Measurements from ENCODE around the gene EXOC2. TPM values are rescaled to one million over a fixed set of nuclear protein-coding genes. Genes with fewer than 3 reads are reported as not detected.

Gene EXOC2
- total RNA-seq, 2 experiments from 2014 or later: 34.5 to 34.9 TPM

- no peaks in the 10 kb centered on the region for H3K9me3 Mint-ChIP-seq (ENCODE audit: insufficient read depth)
- CTCF ChIA-PET: interaction anchor here (1.0 to 1.4 kb wide), 3 partner anchors 10 to 72 kb away, joined by 3 to 4 read pairs (median 4); no protein-coding TSS in a partner anchor
- no peak overlapping the region for H3K27ac Mint-ChIP-seq
- peaks cover 5% of the 10 kb centered on the region for H3K4me1 Mint-ChIP-seq (ENCODE audit: low read depth)
- POLR2A ChIA-PET: no interaction called here
- H3K4me3 Mint-ChIP-seq: no peak overlapping the region
- ATAC-seq: no peak
- no peak for DNase-seq
- no peaks in the 10 kb centered on the region for H3K27me3 Mint-ChIP-seq (ENCODE audit: low read depth)
- peaks cover 17% of the 10 kb centered on the region for H3K36me3 Mint-ChIP-seq (ENCODE audit: low read depth)
Observed at GRCh38 chr6:650098-650497, 42.8 kb downstream of the EXOC2 start.

DNA sequence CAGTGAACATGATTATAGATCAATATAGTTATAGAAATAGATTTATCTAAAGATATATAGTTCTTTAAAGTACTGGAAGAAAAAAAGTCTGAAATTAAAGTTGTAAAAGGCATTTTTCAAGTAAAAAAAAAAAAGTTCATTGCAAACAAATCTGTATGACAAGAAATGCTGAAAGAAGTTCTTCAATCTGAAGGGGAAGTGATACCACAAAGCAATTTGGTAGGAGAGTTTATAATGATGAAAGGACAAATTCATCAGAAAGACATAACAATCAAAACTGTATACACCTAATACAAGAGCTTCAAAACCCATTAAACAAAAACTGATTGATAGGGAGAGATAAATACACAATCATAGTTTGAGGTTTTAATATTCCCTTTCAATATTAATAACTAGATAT, 50.1 kb downstream of the EXOC2 start:
- no peaks in the 10 kb centered on the region for H3K9me3 Mint-ChIP-seq (ENCODE audit: insufficient read depth)
- peaks cover 5% of the 10 kb centered on the region for H3K4me1 Mint-ChIP-seq (ENCODE audit: low read depth)
- ChIA-PET CTCF (no interaction called here), POLR2A (no interaction called here)
- peaks cover 10% of the 10 kb centered on the region for H3K36me3 Mint-ChIP-seq (ENCODE audit: low read depth)
- H3K27me3 Mint-ChIP-seq (ENCODE audit: low read depth): no peaks in the 10 kb centered on the region
- DNase-seq (no peak), ATAC-seq (no peak)
- H3K27ac Mint-ChIP-seq: no peak overlapping the region
- H3K4me3 Mint-ChIP-seq: no peak overlapping the region

- POLR2A ChIA-PET: no interaction called here
- ATAC-seq (no peak), DNase-seq (no peak)
- Mint-ChIP-seq H3K27ac (no peak overlapping the region), H3K4me3 (no peak overlapping the region), H3K36me3 (ENCODE audit: low read depth) (peaks cover 8% of the 10 kb centered on the region), H3K27me3 (ENCODE audit: low read depth) (no peaks in the 10 kb centered on the region), H3K9me3 (ENCODE audit: insufficient read depth) (no peaks in the 10 kb centered on the region), H3K4me1 (ENCODE audit: low read depth) (peaks cover 5% of the 10 kb centered on the region)
- CTCF ChIA-PET: interaction anchor here (0.7 kb wide), 1 partner anchor 81 kb away, joined by 3 read pairs; no protein-coding TSS in a partner anchor
Observed at GRCh38 chr6:641225-641985, 51.5 kb downstream of the EXOC2 start.

DNA sequence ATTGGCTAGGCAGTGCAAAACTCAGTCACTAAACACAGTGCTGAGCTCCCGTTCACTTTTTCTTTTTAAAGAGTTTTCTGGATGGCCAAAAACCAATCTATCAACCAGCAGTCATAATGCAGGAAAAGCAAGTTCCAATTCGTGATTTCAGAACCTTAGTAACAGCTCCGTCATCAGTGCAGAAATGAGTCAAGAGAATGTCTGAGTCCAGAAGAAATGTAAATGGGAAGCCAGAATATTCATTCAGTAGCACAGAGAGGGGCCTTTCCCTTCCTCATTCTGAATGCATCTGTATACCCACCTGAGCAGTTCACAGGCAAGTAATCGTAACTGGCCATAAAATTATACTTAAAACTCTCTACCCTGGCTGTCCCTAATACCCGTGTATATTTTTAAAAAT, 56.5 kb downstream of the EXOC2 start:
- no peaks in the 10 kb centered on the region for H3K4me1 Mint-ChIP-seq (ENCODE audit: low read depth)
- H3K27ac Mint-ChIP-seq: no peak overlapping the region
- ChIA-PET POLR2A (no interaction called here), CTCF (no interaction called here)
- ATAC-seq (no peak), DNase-seq (no peak)
- H3K27me3 Mint-ChIP-seq (ENCODE audit: low read depth): no peaks in the 10 kb centered on the region
- no peak overlapping the region for H3K4me3 Mint-ChIP-seq
- no peaks in the 10 kb centered on the region for H3K9me3 Mint-ChIP-seq (ENCODE audit: insufficient read depth)
- peaks cover 14% of the 10 kb centered on the region for H3K36me3 Mint-ChIP-seq (ENCODE audit: low read depth)

- H3K9me3 Mint-ChIP-seq (ENCODE audit: insufficient read depth): no peaks in the 10 kb centered on the region
- no peaks in the 10 kb centered on the region for H3K4me1 Mint-ChIP-seq (ENCODE audit: low read depth)
- H3K27me3 Mint-ChIP-seq (ENCODE audit: low read depth): no peaks in the 10 kb centered on the region
- no peak overlapping the region for H3K4me3 Mint-ChIP-seq
- H3K27ac Mint-ChIP-seq: no peak overlapping the region
- ChIA-PET POLR2A (no interaction called here), CTCF (interaction anchor here (0.6 kb wide), 1 partner anchor 87 kb away, joined by 3 read pairs; no protein-coding TSS in a partner anchor)
- no peak for ATAC-seq
- H3K36me3 Mint-ChIP-seq (ENCODE audit: low read depth): peaks cover 14% of the 10 kb centered on the region
- DNase-seq: no peak
Observed at GRCh38 chr6:635233-635632, 57.7 kb downstream of the EXOC2 start.

GRCh38 chr6:633611-634010, 59.3 kb downstream of the EXOC2 start:
- no peaks in the 10 kb centered on the region for H3K27me3 Mint-ChIP-seq (ENCODE audit: low read depth)
- ChIA-PET POLR2A (no interaction called here), CTCF (no interaction called here)
- ATAC-seq (no peak), DNase-seq (no peak)
- no peaks in the 10 kb centered on the region for H3K9me3 Mint-ChIP-seq (ENCODE audit: insufficient read depth)
- no peak overlapping the region for H3K27ac Mint-ChIP-seq
- H3K4me3 Mint-ChIP-seq: no peak overlapping the region
- H3K4me1 Mint-ChIP-seq (ENCODE audit: low read depth): peaks cover 11% of the 10 kb centered on the region
- H3K36me3 Mint-ChIP-seq (ENCODE audit: low read depth): peaks cover 22% of the 10 kb centered on the region

DNA sequence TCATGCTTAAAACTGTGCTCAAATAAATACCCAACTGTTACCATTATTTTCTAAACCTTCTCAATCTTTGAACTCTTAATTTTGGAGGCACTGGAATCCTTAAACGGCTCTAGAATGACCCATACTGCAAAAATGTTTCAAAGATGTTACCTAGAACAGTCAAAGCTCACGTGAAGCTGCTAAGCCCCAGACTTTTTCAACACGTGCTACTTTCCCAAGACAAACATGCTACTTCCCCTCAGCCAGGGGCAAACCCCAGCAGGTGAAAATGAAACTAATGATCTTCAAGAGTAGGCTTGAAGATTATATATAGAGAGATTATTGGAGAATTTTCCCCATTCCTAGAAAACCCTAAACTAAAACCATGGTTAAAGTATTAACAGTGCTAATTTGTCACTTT, 64.2 kb downstream of the EXOC2 start:
- no peak for ATAC-seq
- no peak overlapping the region for H3K4me3 Mint-ChIP-seq
- H3K9me3 Mint-ChIP-seq (ENCODE audit: insufficient read depth): no peaks in the 10 kb centered on the region
- peaks cover 18% of the 10 kb centered on the region for H3K36me3 Mint-ChIP-seq (ENCODE audit: low read depth)
- POLR2A ChIA-PET: no interaction called here
- CTCF ChIA-PET: no interaction called here
- H3K27me3 Mint-ChIP-seq (ENCODE audit: low read depth): no peaks in the 10 kb centered on the region
- no peak for DNase-seq
- H3K27ac Mint-ChIP-seq: no peak overlapping the region
- peaks cover 23% of the 10 kb centered on the region for H3K4me1 Mint-ChIP-seq (ENCODE audit: low read depth)

DNA sequence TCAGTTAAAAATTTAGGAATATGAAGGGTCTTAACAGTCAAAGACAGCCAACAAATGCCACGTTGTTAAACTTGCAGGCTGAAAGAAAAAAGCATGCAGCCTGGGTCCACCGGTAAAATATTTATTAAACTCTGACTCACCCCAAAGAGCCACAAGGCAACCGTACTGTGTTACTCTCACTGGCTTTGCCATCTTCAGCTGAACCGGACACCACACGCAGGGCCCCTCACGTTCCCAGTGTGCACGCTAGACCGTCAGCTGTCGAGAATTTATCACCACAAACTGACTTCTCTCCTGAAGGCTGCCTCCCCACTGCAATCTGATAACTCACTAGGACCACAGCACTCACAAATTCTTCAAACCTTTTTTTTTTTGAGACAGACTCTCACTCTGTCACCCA, 66.7 kb downstream of the EXOC2 start:
- Mint-ChIP-seq H3K4me3 (no peak overlapping the region), H3K36me3 (ENCODE audit: low read depth) (peaks cover 14% of the 10 kb centered on the region), H3K27me3 (ENCODE audit: low read depth) (no peaks in the 10 kb centered on the region), H3K27ac (no peak overlapping the region), H3K4me1 (ENCODE audit: low read depth) (peaks cover 23% of the 10 kb centered on the region), H3K9me3 (ENCODE audit: insufficient read depth) (no peaks in the 10 kb centered on the region)
- no peak for DNase-seq
- CTCF ChIA-PET: no interaction called here
- POLR2A ChIA-PET: no interaction called here
- ATAC-seq: no peak

GRCh38 chr6:624979-625378, 68.0 kb downstream of the EXOC2 start:
- POLR2A ChIA-PET: no interaction called here
- Mint-ChIP-seq H3K36me3 (ENCODE audit: low read depth) (peaks cover 14% of the 10 kb centered on the region), H3K4me1 (ENCODE audit: low read depth) (peaks cover 23% of the 10 kb centered on the region), H3K27me3 (ENCODE audit: low read depth) (no peaks in the 10 kb centered on the region), H3K9me3 (ENCODE audit: insufficient read depth) (no peaks in the 10 kb centered on the region), H3K27ac (no peak overlapping the region), H3K4me3 (no peak overlapping the region)
- no peak for DNase-seq
- no peak for ATAC-seq
- CTCF ChIA-PET: interaction anchor here (1.3 to 1.6 kb wide), 2 partner anchors 31 to 97 kb away, joined by 4 read pairs; no protein-coding TSS in a partner anchor

DNA sequence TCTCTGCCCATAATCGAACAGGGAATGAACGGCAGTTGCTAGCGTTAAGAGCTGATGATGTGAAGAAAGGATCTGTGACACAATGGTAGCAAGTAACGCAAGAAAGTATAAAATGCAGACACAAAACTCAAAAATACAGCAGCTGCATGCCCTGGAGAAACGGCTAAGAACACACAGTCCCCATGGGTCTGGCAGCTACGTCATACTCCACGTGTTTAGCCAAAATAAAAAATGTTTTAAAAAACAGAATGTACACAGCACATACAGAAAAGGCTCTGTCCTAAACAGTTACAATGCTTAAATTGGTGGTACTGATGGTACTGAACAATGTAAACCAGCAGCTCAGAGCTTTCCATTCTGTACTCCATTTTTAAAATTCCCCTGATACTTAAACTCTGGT, 70.5 kb downstream of the EXOC2 start:
- peaks cover 8% of the 10 kb centered on the region for H3K36me3 Mint-ChIP-seq (ENCODE audit: low read depth)

DNA sequence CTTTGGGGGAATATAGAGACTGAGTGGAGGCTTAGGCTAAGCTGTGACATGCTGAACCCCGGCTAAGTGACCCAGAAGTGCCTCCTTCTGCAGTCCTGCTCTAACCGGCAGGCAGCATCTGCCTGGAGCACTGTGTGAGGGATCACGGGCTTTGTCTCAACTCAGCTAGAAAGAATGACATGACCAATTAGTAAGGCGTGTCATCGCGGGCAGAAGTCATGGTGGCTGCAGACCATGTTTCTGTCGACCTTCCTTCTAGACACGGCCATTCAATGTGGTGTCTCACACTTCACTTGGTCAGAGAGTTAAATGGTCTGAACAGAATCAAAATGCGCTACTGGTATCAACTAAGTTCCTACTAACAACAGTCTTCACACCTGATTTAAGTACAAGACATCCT, 71.0 kb downstream of the EXOC2 start:
- no peaks in the 10 kb centered on the region for H3K27me3 Mint-ChIP-seq (ENCODE audit: low read depth)
- no peak overlapping the region for H3K4me3 Mint-ChIP-seq
- no peak overlapping the region for H3K27ac Mint-ChIP-seq
- H3K9me3 Mint-ChIP-seq (ENCODE audit: insufficient read depth): no peaks in the 10 kb centered on the region
- ATAC-seq (no peak), DNase-seq (no peak)
- peaks cover 2% of the 10 kb centered on the region for H3K4me1 Mint-ChIP-seq (ENCODE audit: low read depth)
- CTCF ChIA-PET: no interaction called here
- POLR2A ChIA-PET: no interaction called here
- H3K36me3 Mint-ChIP-seq (ENCODE audit: low read depth): peaks cover 11% of the 10 kb centered on the region

More for the DNA sequence above, 70.5 kb downstream of the EXOC2 start:
- Mint-ChIP-seq H3K9me3 (ENCODE audit: insufficient read depth) (no peaks in the 10 kb centered on the region), H3K27ac (no peak overlapping the region), H3K4me1 (ENCODE audit: low read depth) (peaks cover 6% of the 10 kb centered on the region), H3K27me3 (ENCODE audit: low read depth) (no peaks in the 10 kb centered on the region), H3K4me3 (no peak overlapping the region)
- ChIA-PET POLR2A (no interaction called here), CTCF (no interaction called here)
- ATAC-seq: no peak
- DNase-seq: no peak

DNA sequence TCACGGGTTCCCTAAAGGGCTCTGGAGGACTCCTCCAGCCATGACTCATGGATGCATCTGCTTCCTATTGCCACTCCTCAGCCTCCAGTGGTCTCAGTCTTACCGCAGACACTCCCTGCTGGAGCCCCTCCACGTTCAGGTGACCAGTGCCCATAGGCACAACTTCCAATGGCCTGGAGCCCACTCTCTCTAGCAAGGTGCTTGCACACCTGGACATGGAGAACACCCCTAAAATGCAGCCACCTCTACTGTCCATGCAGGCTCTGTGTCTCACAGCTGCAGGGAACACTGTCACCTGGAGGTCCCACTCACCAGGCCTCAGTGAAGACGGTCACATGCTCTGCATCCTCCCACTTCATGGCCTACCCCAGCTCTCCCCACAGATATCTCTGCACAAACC, 72.0 kb downstream of the EXOC2 start:
- Mint-ChIP-seq H3K4me3 (no peak overlapping the region), H3K36me3 (ENCODE audit: low read depth) (peaks cover 13% of the 10 kb centered on the region)

GRCh38 chr6:620166-620565, 72.8 kb downstream of the EXOC2 start:
- Mint-ChIP-seq H3K9me3 (ENCODE audit: insufficient read depth) (no peaks in the 10 kb centered on the region), H3K4me1 (ENCODE audit: low read depth) (no peaks in the 10 kb centered on the region), H3K36me3 (ENCODE audit: low read depth) (peaks cover 20% of the 10 kb centered on the region), H3K27ac (no peak overlapping the region), H3K27me3 (ENCODE audit: low read depth) (no peaks in the 10 kb centered on the region), H3K4me3 (no peak overlapping the region)
- DNase-seq: no peak
- no peak for ATAC-seq
- POLR2A ChIA-PET: no interaction called here
- CTCF ChIA-PET: no interaction called here

More for the DNA sequence above, 72.0 kb downstream of the EXOC2 start:
- DNase-seq (no peak), ATAC-seq (no peak)
- no peak overlapping the region for H3K27ac Mint-ChIP-seq
- no peaks in the 10 kb centered on the region for H3K4me1 Mint-ChIP-seq (ENCODE audit: low read depth)
- ChIA-PET CTCF (interaction anchor here (0.7 kb wide), 1 partner anchor 12 kb away, joined by 3 read pairs; no protein-coding TSS in a partner anchor), POLR2A (no interaction called here)
- H3K9me3 Mint-ChIP-seq (ENCODE audit: insufficient read depth): no peaks in the 10 kb centered on the region
- H3K27me3 Mint-ChIP-seq (ENCODE audit: low read depth): no peaks in the 10 kb centered on the region

Data from activated CD8-positive, alpha-beta T cell treated with anti-CD3 and anti-CD28 coated beads, Interleukin-2, amount 10 ng/mL, durations not matched to agents 7 days and 5 days (primary cell).